DMS53 (cell line): ENCODE results near the gene TMEM131L.
"Not testable (repeated sequence)": the region's sequence is repeated elsewhere in the genome, so short reads cannot be mapped to it uniquely, and the experiment has no call there.

Experiments used
- DNase-seq: peaks from one replicate; lab custom pipeline; 2025; lab: John Stamatoyannopoulos, UW

The TMEM131L gene

DNA sequence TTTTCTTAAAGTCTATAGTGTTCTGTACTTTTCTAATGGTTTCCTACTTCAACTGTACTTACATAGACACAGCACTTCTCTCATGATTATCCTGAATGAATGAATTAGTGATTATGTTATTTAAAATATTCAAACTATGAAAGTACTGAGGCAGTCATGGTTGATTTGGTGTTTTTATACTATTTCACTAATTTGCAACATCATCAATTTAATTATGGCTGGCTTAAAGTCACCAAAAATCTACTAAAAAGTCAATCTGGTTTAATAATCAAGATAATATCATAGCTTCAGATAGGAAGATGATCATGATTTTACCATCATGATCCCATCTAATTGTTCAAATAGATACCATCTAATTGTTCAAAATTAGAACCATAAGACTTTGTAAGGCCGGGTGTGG, 16.8 kb upstream of the TMEM131L start:
- no peak for DNase-seq

DNA sequence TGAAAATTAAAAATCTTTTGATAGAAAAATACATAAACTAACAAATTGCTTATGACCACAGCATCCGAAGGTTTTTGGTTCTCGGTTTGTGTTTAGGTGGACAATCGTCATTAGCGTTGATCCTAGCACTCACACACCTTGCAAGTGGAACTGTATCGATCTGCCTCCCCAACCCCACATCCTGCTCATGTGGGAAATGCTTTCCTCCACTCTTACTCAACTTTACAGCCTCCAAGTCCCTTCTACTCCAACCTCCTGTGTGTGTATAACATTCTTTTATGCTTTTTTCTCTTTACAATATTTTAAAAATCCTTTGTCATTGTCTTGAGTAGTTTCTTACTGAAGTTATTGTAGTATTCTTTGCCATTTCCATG, 15.6 kb upstream of the TMEM131L start:
- DNase-seq, result no peak

DNA sequence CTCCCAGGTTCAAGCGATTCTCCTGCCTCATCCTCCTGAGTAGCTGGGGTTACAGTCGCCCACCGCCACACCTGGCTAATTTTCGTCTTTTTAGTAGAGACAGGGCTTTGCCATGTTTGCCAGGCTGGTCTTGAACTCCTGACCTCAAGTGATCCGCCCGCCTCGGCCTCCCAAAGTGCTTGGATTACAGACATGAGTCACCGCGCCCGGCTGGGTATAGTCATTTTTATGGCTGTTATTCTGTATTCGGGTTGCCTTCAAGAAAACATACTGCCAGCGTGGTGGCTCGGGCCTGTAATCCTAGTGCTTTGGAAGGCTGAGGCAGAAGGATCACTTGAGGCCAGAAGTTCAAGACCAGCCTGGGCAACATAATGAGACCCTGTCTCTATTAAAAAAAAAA, 15.0 kb upstream of the TMEM131L start:
- not testable (repeated sequence) for DNase-seq

DNA sequence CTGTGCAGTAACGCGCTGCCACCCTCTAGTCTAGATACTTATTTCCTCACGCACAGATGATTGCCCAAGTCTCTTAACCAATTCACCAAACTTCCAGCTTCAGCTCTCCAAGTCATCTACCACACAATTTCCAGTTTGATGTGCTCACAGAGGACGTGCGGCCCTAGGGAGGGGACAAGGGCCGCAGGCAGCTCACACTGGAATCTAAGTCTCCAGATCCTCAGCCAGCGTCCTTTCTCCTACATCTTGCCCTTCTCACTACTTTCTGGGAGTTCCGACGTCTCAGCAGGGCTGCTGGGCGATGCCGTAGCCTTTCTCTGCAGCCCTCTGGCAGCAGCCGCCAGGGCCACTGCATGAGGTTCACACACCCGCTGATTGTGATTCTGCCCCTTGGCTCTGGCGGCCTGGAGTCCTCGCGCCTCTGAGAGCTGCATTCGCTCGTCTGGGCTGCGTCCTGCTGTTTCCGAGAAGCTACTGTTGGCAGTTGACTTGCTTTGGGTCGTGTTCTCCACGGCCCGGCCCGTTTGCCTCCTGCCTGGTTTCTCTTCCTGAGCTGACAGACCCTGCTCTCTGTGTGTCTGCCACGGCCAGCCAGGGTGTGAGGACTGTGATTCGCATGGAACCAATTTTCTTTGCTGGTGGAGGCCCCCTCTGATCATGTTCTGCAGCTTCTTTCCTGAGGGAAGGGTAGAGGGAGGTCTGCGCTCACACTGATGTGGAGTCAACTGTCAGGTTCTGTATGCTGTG, 14.1 kb upstream of the TMEM131L start:
- no peak for DNase-seq

DNA sequence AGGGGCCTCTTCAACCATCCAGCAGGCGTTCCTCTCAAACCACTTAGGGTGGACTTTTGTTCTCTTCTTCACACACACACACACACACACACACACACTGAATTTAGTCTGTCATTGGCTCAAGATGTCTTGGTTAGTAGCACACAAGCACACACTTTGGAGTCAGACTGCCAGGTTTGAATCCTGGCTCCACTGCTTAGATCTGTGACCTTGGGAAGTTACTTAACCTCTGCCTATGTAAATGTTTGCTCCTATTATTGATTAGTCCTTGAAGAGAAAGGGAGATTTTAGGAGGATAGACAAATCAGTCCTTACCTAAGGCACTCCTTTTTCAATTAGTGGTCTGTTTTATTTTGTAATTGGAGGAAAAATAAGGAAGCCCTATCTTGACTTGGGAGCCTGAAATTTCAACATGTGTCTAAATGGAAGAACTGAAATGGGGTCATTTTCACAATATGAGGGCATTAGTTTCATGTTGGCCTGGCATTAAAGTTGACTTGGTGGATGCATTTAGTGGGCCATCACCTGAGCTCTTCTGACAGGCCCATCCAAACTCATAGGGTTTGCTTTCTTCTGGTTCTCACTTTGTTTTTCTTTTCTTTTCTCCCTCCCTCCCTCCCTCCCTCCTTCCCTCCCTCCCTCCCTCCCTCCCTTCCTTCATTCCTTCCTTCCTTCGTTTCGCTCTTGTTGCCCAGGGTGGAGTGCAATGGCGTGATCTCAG, 13.3 kb upstream of the TMEM131L start:
- DNase-seq, result no peak

DNA sequence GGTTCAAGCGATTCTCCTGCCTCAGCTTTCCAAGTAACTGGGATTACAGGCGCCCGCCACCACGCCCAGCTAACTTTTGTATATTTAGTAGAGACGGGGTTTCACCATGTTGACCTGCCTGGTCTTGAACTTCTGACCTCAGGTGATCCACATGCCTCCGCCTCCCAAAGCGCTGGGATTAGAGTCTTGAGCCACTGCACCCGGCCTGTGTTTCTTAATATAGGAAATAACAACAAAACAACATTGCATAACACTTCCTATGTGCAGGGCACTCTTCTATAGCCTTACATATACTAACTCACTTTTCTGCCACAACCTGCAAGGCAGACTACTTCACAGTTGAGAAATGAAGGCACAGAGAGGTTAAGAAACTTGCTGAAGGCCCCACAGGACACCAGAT, 12.8 kb upstream of the TMEM131L start:
- DNase-seq, result no peak

DNA sequence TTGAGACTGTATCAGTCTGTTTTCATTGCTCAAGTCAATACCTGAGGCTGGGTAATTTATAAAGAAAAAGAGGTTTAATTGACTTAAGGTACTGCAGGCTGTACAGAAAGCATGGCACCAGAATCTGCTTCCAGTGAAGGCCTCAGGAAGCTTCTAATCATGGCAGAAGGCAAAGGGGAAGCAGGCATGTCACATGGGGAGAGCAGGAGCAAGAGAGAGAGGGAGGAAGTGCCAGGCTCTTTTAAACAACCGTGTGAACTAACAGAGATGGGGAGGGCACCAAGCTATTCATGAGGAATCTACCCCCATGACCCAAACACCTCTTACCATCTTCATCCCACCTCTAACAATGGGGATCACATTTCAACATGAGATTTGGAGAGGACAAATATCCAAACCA, 7.2 kb upstream of the TMEM131L start:
- DNase-seq, result no peak

DNA sequence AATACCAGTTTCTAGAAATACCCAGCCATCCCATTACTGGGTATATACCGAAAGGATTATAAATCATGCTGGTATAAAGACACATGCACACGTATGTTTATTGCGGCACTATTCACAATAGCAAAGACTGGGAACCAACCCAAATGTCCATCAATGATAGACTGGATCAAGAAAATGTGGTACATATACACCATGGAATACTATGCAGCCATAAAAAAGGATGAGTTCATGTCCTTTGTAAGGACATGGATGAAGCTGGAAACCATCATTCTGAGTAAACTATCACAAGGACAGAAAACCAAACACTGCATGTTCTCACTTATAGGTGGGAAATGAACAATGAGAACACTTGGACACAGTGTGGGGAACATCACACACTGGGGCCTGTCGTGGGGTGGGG, 4.6 kb upstream of the TMEM131L start:
- DNase-seq, result not testable (repeated sequence)

DNA sequence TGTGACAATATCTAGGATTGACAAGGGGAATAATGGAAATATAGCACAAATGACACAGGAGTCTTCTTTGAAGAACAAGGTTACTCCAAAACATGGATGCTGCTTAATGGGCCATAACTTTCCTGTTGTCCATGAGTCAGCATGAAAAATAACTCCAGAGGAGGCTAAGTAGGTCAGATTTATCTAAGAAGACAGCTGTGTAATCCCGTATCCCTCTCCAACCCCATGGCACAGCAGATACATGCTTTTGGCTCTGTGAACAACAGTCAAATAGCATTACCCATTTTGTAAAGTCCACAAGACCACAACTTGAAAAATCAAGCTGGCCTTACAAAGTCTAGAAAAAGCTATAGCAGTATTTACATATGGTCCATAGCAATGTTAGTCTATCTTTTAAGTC, 2.1 kb upstream of the TMEM131L start:
- peak; percentile 77 for DNase-seq

DNA sequence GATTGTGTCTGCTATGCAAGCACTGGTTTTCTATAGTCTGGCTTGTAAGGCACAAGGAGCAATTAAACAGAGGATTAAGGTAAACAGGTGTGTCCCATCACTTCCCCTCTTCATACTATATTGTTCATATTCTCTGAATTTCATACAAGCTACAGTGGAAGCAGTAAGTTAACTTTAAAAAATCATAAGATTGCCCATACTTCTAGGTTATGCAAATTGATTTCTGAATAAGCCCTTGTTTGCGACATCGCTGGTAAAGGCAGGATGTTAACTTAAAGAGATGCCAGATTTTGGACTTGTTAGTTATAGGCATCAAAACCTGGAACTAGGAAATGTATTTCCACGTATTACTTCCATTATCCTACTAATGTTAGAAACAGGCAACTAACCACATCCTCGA, 1.0 kb upstream of the TMEM131L start:
- DNase-seq, result peak; percentile 43

DNA sequence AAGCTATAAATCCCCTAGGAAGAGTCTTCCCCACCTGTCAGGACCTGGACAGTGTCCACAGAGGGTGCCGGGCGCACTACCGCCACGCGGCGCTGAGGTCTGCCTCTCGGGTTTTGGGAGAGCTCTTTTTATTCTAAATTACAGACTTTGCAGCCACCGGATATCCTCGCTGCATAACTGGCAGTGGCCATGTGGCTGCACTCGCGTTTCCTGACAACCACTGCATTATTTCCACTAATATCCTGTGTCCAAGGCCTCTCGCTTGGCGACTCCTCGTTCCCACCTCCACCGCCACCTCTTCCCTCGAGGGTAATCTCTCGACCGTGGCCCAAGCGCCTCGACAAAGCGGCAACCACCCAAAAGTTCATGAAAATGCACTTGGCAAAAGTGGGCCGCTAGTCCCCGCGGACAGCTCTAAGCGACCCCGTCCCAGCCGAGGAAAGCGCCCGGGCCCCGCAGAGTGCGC, 512 bp upstream of the TMEM131L start:
- peak; percentile 78 for DNase-seq

DNA sequence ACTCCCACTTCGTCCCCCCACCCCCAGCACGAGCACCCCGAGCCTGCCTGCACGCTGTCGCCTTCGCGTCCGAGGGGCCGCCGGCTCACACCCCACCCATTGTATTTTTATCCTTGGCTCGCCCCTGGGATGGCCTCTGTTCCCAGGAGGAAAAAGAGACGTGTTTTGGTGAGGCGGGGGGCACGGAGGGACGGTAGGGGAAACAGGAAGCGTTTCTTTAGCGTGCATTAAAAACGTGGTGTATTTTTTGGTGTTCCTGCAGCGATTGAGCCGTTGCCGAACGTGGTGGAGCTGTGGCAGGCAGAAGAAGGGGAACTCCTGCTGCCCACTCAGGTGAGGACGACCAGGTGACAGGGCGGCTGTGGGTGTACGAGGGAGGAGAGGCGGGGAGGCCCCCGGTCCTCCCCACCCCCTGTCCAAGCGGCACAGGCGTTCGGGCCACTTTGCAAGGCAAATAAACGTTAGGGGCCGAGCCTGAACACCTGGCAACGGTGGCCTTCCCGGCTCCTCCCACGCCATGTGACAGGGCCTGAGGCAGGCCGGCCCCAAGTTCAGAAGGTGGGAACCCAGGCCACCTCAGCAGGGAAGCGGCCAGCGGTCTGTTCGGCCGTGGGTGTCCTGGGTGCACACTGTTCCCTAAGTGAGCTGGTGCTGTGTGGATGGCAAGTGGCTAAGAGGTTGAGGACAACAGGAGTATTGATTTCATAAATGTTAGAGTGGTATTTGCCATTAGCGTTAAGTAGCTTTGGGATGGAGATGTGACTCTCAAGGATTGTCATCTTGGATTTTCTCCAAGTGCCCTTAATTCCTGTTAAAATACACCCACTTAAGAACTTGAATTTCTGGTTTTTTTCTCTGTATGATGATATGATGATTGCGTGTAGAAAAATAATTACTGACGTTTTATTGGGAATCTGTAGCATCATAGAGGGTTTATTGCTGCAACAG, 1.1 kb downstream of the TMEM131L start:
- DNase-seq, result peak; percentile 95

DNA sequence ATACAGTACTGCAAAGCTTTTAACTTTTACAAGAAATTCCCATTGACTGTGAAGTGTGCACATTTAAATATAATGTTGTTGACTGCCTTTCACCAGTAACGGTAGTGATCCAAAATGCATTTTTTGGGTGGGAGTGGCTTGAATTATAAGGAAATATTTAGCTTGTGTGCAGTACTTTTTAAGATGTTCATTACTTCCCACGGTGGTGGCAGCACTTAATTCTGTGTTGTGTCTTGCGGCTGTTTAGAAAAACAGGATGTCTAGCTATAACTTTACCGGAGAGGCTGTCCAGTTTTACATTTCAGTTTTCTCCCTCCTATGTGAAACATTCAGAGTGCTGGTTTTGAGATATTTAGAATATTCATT, 1.7 kb downstream of the TMEM131L start:
- DNase-seq, result no peak

DNA sequence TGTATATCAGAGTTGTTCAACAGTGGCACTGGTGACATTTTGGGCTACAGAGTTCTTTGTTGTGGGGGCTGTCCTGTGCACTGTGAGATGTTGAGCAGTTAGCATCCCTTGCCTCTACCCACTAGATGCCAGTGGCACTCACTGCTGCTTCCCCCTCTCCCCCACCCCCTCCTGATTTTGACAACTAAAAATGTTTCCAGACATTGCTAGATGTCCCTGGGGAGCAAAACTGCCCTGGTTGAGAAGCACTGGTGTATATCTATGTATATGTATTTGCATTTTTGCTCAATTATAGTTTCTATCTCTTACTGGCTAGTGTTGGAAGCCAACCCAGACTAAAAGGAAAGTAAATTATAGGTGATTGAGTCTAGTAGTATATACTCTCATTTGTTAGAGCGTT, 2.4 kb downstream of the TMEM131L start:
- no peak for DNase-seq

DNA sequence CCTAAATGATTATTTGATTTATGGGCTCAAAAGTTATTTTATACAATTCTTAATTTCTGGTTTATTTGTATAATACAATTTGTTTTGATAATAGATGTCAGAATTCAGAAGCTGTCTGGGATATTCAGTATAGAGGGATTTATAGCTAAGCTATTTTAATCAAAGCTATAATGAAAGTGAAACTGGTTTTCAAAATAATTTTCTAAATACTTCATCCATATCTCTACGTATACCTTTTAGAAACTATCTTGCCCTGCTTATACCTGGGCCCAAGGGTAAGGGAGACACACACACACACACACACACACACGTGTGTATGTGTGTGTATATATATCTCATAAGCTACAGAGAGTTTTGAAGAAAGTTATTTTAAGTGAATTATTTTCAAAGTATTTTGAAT, 2.9 kb downstream of the TMEM131L start:
- no peak for DNase-seq

DNA sequence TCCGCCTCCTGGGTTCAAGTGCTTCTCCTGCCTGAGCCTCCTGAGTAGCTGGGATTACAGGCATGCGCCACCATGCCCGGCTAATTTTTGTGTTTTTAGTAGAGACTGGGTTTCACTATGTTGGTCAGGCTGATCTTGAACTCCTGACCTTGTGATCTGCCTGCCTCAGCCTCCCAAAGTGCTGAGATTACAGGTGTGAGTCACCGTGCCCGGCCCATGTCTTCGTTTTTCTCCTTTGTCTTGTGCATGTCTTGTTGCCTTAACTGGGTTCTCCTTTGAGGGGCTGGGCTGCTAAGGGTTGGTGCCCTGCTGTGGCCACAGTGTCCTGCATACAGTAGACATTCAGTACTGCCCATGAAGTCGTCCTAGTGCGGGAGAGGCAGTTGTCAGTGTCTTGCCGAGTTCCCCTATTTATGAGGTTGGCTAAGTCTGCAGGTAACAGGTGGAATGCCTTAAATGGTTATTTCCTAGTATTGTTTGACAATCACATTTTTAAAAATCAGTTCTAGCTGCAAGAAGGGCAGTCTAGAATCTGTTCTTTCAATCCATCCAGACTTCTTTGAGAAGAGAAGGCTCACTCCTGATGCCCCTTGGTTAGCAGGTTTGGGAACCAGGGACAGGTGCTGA, 5.0 kb downstream of the TMEM131L start:
- not testable (repeated sequence) for DNase-seq

DNA sequence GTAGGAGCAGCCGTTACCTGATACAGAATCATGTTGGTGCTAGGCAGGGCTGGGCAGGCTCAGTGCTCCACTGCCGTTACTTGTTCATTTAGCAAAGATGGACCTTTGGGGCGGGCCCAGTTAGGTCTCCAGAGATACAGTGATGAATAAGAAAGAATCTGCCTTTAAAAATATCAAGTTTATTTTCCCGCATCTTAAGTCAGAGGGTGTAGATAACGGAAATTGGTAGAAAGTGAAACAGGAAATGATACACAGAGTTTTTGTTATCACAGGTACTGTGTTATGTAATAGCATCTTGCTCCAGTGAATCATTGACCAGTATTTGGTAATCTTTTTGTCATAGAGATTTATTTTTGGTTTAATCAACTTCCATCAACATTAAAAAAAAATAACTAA, 5.5 kb downstream of the TMEM131L start:
- DNase-seq, result no peak

DNA sequence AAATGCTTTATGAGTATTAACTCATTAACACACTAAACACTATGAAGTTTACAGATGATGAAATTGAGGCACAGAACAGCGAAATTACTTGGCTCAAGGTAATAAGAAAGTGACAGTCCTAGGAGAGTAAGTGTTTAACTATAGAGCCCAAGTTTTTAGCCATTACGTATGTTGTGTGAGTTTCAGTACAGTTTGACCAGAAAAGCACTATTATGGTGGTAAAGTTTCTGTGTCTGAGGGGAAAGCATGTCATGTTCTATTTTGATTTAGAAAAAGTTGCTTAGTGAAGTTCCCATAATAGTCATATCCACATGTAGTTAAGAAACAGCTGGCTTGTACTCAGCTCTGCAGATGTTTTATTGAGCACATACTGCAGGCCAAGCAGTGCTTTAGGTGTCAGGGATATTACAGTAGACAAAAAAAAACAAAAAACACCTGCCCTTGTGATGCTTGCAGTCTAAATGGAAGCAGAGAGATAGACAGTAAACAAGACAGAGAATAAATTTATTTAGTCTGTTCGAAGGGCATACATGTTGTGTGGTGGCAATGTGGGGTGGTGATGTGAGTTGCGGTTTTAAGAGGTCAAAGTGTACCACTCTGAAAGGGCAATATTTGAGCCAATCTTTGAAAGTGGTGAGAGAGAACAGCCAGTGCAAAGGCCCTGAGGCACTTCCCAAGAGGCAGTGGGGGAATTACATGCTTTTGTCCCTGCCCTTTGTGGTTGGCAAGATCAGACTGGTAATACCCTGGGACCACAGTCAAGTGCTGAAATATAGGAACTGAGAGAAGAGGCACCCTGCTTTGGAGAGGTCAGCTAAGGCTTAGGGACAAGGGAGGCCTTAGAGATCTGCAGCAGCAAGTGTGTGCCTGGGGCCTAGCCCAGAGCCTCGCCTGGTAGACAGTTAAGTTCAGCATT, 6.2 kb downstream of the TMEM131L start:
- DNase-seq, result no peak

DNA sequence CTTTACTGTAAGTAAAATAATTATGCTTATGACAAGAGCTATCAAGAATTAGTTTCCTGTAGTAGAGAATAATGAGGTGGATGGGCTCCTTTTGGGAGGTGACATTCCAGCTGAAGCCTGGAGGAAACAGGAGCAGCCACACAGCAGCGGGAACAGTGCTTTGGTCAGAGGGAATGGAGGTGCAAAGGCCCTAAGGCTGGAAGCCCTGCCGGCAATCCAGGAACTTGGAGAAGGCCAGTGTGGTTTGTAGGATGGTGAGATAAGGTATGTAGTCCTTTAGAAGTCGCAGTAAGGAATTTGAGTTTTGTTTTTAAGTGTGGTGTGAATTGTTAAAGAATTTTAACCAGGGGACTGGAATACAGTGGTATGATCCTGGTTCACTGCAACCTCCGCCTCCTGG, 8.1 kb downstream of the TMEM131L start:
- DNase-seq, result no peak

DNA sequence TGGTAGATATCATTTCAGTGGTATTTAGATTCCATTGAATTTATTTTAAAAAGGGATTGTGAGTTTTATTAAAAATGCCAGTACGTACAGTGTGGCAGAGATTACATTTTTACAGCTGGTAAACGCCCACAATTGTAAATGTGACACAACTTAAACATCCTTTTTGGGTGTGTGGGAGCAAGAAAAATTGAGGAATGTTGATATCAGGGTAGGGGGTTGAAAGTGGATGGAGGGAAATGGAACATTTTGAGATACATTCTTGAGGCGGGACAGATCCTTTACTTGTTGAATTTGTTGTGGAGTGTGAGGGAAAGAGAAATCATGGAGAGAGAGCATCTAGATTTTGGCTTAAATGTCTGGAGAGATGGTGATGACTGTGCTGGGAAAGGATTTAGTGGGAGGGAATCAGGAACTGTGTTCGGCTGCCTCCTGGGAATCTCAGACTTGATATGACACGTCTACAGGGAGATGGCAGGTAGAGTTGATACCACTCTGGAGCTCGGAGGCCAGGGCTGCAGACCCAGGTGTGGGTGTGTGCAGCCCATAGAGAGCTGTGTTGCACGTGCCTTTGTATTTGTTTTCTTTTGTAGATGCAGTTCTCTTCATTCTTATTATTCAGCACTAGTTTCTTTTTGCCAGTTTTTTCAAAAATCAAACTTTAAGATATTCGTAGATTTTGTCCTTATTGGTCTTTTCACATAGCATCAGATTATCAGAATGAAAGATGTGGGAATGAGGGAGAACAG, 10.8 kb downstream of the TMEM131L start:
- DNase-seq, result no peak
